ENCODE results near the gene APP.
"Not testable (repeated sequence)": the region's sequence is repeated elsewhere in the genome, so short reads cannot be mapped to it uniquely, and the experiment has no call there.

DNA sequence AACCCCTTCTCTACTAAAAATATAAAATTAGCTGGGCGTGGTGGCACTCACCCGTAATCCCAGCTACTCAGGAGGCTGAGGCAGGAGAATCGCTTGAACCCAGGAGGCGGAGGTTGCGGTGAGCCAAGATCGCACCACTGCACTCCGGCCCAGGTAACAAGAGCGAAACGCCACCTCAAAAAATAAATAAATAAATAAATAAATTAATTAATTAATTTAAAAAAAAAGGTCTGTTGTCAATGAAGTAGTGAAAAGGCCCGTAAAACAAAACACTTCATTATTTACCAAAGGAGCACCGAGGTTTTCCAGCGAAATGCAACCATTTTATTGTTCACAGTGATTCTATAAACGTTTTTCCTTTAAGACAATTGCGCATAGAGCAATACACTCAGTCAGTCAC, 39.5 kb downstream of the APP start:
- TF ChIP-seq, protein P1, sequence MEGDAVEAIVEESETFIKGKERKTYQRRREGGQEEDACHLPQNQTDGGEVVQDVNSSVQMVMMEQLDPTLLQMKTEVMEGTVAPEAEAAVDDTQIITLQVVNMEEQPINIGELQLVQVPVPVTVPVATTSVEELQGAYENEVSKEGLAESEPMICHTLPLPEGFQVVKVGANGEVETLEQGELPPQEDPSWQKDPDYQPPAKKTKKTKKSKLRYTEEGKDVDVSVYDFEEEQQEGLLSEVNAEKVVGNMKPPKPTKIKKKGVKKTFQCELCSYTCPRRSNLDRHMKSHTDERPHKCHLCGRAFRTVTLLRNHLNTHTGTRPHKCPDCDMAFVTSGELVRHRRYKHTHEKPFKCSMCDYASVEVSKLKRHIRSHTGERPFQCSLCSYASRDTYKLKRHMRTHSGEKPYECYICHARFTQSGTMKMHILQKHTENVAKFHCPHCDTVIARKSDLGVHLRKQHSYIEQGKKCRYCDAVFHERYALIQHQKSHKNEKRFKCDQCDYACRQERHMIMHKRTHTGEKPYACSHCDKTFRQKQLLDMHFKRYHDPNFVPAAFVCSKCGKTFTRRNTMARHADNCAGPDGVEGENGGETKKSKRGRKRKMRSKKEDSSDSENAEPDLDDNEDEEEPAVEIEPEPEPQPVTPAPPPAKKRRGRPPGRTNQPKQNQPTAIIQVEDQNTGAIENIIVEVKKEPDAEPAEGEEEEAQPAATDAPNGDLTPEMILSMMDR (conservative IDR thresholded peaks at IDR 0.05; ENCODE audit: low read length), result not testable (repeated sequence)
- TF ChIP-seq EZH2phosphoT487 (IDR thresholded peaks at IDR 0.05; ENCODE audit: borderline replicate concordance, low read depth, low read length), result not testable (repeated sequence)
